GM15510 (cell line): Measurements from ENCODE around the gene TRIM39.

Experiments
- POLR2A ChIP-seq: IDR thresholded peaks from 3 replicates; pipeline ENCODE4 v1.6.1; 2011; ENCODE audit warnings: borderline replicate concordance; ENCODE audit not compliant: insufficient read length; ENCODE audit errors: extremely low read depth

The TRIM39 gene

DNA sequence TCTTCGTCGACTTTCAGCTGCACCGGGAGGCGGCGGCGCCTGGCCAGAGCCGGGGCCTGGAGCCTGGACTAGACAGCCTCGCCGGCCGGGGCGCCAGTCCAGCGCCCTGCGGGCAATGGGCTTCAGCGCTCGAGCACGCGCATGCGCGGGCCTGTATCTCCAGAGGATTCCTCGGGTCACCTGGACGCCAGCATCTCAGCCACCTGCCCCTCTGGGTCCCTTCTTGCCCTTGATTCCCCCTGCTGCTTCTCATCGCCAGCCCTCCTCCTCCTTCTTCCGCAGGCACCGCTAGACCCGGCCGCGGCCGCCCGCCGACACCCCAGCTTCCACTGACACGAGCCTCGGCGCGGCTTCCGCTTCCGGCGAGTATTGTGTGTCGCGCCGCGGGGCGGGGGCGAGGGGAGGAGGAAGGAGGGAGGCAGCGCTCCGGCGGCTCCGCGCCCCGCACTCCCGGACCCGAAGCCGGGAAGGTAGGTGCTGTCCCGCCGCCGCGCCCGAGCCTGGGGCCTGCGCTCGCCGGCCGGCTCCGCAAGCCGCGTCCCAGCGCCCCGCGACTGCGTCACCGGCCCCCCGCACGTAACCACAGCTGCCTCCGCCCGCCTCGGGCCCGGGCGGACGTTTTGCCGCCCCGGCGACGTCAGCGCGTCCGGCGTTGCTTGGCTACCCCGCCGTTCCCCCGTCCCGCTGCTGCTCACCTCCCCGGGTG is at the start of gene TRIM39:
Gene TRIM39 (plus strand): TSS at position 402 of the 706 bp plus-strand sequence. CDS start 2,391 bp downstream, outside the sequence.
- TF ChIP-seq POLR2A: peak; percentile 76

DNA sequence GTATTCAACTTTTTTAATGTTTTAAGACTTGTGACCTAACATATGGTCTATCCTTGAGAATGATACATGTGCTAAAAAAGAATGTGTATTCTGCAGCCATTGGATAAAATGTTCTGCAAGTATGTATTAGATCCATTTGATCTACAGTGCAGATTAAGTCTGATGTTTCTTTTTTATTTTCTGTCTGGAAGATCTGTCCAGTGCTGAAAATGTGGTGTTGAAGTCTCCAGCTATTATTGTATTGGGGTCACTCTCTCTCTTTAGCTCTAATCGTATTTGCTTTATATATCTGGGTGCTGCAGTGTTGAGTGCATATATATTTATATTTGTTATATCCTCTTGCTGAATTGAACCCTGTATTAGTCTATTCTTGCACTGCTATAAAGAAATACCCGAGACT is 44.2 kb upstream of the TRIM39 start:
- no peak for TF ChIP-seq POLR2A

DNA sequence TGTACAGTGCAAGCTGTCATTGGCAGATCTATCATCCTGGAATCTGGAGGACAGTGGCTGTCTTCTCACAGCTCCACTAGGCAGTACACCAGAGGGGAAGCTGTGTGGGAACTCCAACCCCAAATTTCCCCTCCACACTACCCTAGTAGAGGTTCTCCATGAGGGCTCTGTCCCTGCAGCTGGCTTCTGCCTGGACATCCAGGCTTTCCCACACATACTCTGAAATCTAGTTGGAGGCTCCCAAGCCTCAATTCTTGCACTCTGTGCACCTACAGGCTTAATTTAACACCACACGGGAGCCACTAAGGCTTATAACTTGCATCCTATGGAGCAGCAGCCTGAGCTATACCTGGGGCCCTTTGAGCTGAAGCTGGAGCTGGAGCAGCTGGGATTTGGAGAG is 43.0 kb upstream of the TRIM39 start:
- no peak for TF ChIP-seq POLR2A

DNA sequence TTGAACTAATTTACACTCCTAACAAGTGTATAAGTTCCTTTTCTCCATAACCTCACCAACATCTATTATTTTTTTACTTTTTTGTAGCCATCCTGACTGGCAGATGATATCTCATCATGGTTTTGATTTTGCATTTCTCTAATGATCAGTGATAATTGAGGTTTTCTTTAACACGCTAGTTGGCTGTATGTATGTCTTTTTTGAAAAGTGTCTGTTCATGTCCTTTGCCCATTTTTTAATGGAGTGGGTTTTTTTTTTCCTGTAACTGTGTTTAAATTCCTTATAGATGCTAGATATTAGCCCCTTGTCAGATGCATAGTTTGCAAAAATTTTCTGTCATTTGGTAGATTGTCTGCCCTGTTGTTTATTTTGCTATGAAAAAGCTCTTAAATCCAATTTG is 39.6 kb upstream of the TRIM39 start:
- no peak for TF ChIP-seq POLR2A

DNA sequence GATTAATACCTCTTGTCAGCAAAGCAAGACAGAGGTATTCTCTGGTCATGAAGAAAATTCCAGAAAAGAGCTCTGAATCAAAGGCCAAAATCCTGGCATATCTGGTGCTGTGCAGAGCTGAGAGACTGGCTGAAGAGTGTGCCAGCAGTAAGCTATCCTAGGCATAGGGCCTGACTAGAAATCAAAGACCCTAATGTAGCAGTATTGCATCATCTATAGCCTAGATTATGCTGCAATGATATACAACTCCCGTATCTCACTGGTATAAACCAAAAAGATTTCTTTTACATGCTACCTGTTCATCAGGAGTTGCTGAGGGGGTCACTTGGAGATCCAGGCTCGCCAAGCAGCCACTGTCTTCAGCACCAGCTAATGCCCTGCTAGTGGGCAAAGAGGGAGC is 30.9 kb upstream of the TRIM39 start:
- TF ChIP-seq POLR2A: no peak

DNA sequence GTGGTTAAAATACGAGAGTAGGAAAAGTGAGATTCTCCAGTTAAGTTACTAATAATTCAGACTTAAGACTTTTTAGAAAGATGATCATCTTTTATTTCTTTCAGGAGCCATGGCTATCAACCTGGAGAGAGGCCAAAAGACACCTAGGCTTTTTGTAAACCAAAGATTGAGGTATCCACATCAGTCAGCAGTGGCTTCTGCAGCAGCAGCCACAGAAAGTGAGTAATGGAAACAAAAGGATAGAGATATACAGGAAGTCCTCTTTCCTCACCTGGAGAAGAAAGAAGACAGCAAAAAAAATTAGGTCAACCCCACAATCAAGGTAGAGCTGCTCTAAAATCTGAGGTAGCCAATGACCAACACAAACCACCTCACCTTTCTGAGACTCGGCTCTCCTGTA is 22.7 kb upstream of the TRIM39 start:
- no peak for TF ChIP-seq POLR2A

DNA sequence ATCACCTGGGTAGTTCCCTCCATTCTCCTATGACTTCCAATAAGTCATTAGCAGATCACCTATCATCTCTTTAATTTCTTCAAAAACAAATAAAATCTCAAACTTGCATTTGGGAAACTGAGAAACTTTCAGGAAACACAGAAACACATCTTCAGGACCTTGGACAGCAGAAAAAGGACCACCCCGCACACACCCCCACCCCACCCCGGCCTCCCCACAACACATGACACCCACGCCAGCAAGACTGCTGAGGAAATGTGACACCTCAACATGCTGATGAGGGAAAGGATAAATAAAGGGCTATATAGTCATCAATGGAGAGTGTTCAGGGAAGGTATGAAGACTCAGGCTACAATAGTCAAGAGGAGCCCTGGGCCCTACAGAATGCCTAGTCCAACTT is 15.6 kb upstream of the TRIM39 start:
- TF ChIP-seq POLR2A: no peak

DNA sequence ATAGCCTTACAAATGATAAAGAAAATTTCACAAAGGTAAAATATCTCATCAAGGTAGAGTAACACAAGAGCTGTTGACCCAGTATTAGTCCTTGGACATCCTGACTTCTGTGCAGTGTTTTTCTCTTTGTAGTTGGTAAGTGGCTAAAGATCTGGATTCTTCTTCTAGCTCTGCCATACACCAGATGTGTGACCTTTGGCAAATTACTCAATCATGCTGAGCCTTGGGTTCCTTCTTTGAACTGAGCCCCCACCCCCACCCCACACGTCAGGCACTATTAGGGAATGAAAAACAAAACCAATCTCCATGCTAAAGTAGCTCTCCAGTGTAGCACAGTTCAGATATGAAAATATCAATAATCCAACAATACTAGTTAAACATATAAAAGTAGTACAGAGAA is 15.1 kb upstream of the TRIM39 start:
- no peak for TF ChIP-seq POLR2A

DNA sequence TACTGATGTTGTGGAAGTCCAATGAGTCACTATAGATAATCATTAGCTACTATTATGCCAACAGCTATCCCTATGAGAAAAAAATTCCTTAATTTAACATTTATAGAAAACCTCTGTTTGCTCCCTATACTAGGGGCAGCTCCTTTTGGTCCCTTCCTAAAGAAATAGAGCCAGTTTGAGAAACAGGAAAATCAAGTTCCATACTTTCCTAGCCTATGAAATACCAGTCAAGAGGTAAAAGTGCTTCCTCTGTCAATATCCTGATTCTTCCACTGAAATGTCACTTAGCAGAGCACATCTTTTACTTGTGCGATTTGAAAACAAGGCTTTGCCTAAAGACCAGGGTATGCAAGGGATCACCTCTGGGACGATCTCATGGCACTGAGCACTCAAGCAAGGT is 14.5 kb upstream of the TRIM39 start:
- TF ChIP-seq POLR2A: no peak

DNA sequence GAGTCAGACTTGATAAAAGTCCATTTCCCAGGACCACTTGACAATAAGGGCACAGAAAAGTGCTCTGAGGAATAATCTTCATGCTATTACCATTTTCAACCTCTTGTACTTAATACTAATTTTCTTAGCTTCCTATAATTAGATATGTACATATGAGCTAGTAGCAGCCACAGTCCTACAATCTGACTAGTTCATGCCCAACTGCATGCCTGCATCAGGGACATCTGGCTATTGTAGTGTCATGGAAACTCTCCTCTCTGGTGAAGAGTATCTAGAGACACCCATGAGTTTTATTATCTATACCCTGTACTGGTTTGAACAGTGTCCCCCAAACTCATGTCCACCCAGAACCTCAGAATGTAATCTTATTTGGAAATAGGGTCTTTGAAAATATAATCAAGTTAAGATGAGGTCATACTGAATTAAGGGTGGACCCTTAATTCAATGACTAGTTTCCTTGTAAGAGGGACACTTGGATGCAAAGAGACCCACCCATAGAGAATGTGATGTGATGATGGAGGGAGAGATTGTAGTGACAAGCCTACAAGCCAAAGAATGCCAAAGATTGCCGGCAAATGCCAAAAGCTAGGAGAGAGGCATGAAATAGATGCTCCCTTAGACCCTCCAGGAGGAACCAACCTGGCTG is 13.9 kb upstream of the TRIM39 start:
- no peak for TF ChIP-seq POLR2A

DNA sequence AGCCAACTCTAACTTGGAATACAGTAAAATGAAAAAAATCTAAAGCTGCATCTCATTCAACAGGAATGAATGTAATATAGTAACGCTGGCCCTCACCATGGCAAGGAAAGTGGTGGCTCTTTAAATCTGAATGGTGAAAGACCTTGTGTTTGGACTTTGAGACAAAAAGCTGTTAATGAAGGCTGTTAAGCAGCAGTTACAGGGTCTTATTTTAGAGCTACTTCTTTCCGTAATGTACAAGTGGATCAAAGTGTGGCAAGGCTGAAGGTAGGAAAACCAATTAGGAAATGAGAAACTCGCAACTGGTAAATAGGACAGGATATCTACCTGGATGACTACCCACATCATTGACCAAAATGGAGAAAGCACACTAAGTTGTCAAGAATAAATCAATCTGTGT is 11.6 kb upstream of the TRIM39 start:
- no peak for TF ChIP-seq POLR2A

DNA sequence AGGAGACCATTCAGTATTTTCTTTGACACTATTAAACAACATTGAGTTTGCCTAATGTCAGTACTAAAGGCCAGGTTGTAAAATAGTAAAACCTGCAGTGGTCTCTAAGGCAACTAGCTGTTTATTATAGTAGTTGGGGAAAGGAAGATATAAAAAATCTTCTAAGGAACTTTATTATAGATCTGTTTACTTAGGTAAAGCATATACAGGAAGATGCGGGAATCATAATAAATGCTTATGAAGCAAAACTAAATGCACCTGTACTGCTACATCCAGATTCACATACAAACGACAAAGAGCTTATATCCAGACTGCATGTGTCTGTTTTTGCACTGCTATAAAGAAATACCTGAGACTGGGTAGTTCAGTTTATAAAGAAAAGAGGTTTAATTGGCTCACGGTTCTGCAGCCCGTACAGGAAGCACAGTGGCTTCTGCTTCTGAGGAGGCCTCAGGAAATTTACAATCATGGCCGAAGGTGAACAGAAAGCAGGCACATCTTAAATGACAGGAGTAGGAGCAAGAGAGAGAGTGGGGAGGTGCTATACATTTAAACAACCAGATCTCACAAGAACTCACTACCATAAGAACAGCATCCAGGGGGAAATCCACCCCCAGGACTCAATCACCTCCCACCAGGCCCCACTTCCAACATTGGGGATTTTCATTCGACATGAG is 8.7 kb upstream of the TRIM39 start:
- TF ChIP-seq POLR2A: no peak

DNA sequence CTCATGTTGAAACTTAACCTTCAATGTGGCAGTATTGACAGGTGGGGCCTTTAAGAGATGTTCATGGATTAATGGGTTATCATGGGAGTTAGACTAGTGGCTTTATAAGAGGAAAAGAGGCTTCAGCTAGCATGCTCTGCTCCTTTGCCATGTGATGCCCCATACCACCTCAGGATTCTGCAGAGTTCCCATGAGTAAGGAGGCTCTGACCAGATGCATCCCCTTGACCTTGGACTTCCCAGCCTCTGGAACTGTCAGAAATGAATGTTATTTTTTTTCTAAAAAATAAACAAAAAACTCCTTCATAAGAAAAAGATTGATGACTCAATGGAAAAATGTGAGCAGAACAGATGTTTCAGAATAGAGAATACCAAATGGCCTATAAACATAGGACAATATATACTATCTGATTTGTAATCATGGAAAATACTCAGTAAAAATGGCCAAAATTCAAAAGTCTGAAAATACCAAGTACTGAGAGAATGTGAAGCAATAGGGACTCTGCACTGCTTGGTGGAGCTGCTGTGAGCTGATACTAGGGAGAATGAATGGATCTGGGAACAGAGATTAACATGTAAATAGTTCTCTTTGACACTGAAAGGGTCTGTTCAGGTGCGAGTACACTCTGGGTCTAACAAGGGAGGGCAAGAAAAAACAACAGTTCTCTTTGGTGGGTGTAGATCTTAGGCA is 7.4 kb upstream of the TRIM39 start:
- TF ChIP-seq POLR2A: no peak

DNA sequence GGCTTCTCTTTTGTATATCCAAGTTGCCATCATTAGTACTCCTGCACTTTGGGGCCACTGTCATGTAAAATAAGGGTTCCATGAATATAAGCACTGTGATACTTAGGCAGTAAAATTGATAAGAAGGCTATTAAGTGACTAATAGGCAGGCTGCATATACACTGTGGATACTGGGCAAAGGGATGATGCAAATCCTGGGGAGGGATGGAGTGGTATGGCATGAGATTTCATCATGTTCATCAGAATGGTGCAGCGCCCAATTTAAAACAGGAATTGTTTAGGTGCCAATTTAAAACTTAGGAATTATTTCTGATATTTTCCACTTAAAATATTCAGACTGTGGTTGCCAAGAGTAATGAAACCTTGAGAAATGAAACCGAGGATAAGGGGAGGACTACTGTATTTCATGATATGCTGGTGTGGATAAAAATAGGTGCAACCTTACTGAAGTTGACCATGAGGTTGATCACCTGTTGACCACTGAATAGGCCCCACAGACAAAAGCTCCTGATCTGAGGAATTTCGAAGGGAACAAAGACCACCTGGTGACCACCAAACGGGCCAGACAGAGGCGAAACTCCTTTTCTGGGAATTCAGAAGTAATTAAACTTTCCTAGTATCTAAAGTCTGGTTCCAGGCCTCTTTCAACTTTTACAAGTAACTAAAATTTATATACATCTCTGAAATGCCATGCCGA is 4.9 kb upstream of the TRIM39 start:
- TF ChIP-seq POLR2A: no peak
